DMS79 (cell line): ENCODE data around the gene OSGIN1.

Experiments
- DNase-seq: peaks from one replicate; lab custom pipeline; 2025; lab: John Stamatoyannopoulos, UW

Gene OSGIN1

GRCh38 chr16:83957296-83957855 lies 4.3 kb downstream of the OSGIN1 start:
- no peak for DNase-seq

DNA sequence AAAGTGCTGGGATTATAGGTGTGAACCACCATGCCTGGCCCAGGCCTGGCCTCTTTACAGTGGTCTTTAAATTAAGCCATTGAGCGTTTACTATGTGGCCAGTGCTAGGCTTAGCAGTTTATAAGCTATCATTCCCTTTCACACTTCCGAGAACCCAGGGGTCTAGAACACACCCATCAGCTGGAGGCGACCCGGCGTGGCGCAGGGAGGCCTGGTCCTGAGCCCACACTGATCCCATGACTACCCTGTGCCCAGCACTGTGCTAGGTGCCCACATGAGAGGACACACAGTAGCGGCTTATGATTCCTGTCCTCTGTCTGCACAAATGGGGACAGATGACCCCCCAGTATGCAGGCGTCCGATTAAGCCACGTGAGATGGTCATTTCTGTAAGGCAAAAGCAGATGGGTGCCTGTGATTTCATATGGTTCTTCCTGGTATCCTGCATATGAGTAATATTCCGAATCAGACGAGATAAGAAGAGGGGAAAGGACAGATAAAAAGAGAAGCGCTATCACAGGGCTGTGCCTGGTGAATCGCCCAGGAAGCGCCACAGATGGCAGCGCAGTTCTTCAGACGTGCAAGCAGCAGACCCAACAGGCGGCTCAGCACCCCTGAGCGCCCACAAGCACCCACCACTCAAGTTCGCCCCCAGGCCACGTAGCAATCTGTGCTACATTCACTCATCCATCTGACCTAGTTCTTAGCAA lies 5.3 kb downstream of the OSGIN1 start:
- DNase-seq, result no peak

DNA sequence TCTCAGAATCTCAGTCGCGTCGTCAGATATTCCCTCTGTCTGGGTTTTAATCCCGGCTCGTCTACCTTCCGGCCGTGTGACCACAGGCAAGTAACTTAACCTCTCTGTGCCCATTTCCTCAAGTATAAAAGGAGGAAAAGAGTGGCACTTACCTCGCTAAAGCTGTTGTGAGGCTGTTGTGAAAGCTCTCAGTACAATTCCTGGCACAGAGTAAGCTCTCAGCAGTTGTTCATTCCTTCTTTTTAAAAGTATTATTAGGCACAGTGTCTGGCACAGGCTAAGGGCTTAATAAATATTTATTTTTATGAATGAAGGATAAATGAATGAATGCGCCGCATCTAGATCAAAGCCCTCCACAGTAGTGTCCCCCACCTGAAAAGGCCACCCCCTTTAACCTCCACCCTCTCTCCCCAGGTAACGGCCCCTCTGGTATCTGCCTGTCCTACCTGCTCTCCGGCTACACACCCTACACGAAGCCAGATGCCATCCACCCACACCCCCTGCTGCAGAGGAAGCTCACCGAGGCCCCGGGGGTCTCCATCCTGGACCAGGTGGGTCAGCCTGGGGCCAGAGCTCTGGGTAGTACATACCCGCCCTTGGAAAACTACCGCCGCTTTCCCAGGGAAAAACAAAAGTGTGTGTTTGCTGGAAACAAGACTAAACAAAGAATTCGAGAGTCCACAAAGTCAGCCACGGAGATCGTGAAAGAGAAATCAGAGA lies 6.0 kb downstream of the OSGIN1 start:
- no peak for DNase-seq

- no peak for DNase-seq
These were observed 6.8 kb downstream of the OSGIN1 start for GRCh38 chr16:83959656-83960434.

GRCh38 chr16:83960521-83961249 lies 7.6 kb downstream of the OSGIN1 start:
- DNase-seq, result no peak

GRCh38 chr16:83961591-83961990 lies 8.6 kb downstream of the OSGIN1 start:
- no peak for DNase-seq

DNA sequence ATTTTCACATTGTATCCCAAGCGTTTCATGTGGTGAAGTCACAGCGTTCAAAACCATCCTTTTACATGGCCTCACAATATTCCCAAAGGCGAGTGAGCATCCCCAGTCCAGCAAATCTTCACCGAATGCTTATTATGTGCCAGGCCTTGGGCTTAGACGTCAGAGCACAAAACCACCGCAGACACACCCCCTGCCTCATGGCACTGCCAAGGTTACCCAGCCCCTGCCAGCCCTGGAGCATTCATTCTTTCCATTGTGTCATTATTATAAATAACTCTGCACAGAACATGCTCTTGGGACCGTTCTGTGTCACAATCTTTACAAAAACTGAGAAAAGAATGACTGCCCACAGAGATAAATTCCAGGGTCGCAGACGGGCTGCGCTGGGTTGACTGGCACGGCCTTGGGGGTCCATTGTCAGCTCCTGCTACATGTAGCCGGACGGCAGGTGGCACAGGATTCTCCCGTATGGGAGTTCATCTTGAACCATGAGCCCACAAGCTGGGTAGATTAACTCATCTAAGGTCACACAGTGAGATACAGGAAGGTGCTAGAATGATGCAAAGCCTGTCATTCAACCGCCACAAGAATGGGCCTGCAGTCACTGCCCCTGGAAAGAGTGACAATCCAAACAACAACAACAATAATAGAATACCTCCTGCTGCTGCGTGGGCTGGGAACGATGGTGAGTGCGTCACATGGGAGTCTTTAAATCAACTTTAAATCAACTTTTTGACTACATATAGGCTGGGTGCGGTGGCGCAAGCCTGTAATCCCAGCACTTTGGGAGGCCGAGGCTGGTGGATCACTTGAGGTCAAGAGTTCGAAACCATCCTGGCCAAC lies 10.5 kb downstream of the OSGIN1 start:
- no peak for DNase-seq

GRCh38 chr16:83964684-83965443 lies 11.8 kb downstream of the OSGIN1 start:
- no peak for DNase-seq

DNA sequence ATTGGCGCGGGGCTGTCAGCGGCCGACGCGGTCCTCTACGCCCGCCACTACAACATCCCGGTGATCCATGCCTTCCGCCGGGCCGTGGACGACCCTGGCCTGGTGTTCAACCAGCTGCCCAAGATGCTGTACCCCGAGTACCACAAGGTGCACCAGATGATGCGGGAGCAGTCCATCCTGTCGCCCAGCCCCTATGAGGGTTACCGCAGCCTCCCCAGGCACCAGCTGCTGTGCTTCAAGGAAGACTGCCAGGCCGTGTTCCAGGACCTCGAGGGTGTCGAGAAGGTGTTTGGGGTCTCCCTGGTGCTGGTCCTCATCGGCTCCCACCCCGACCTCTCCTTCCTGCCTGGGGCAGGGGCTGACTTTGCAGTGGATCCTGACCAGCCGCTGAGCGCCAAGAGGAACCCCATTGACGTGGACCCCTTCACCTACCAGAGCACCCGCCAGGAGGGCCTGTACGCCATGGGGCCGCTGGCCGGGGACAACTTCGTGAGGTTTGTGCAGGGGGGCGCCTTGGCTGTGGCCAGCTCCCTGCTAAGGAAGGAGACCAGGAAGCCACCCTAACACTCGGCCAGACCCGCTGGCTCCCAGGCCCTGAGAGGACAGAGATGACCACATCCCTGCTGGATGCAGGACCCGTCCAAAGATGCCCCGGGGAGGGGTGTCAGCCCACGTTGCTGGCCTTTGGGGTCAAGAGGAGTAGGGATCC lies 12.6 kb downstream of the OSGIN1 start:
- DNase-seq, result no peak

- no peak for DNase-seq
These were observed 13.2 kb downstream of the OSGIN1 start for GRCh38 chr16:83966153-83966696.

DNA sequence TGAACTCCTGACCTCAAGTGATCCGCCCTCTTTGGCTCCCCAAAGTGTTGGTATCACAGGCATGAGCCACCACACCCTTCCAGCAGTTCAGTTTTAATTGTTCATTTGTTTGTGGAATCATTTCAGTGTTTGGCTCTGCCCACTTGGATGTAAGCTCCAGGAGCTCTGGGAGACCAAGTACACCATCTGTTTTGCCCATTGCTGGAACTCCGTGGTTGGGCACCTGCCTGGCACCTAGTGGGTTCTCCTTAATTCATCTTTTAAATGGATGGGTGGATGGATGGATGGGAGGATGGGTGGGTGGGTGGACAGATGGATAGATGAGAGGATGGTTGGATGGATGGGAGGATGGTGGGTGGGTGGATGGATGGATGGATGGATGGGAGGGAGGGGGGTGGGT lies 14.1 kb downstream of the OSGIN1 start:
- DNase-seq, result no peak

DNA sequence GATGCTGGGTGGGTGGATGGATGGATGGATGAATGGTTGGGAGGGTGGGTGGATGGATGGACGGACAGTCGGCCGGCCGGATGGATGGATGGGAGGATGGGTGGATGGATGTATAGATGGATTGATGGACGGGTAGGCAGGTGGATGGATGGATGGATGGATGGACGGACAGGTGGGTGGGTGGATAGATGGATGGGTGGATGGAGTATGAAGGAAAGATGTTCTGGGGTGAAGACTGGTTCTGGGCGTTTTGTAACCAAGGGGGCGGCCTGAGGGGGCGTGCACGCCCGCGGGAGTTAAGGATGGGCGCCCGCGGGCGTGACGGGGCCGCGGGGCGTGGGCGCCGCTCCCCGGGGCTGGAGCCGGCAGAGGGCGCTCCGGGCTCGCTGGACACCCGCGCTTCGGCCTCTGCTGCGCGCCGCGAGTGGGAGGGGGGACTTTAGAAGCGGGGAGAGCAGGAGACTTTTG lies 14.8 kb downstream of the OSGIN1 start, which contains the start of gene NECAB2:
TSS of gene NECAB2 (plus strand) at position 407 of the 468 bp plus-strand sequence. CDS start 405 bp downstream, outside the sequence.
- no peak for DNase-seq

- DNase-seq, result no peak
These were observed 15.3 kb downstream of the OSGIN1 start for GRCh38 chr16:83968306-83968851.

- DNase-seq, result no peak
These were observed 16.0 kb downstream of the OSGIN1 start for GRCh38 chr16:83968891-83969649.

- DNase-seq, result no peak
These were observed 16.9 kb downstream of the OSGIN1 start for GRCh38 chr16:83969771-83970429.

DNA sequence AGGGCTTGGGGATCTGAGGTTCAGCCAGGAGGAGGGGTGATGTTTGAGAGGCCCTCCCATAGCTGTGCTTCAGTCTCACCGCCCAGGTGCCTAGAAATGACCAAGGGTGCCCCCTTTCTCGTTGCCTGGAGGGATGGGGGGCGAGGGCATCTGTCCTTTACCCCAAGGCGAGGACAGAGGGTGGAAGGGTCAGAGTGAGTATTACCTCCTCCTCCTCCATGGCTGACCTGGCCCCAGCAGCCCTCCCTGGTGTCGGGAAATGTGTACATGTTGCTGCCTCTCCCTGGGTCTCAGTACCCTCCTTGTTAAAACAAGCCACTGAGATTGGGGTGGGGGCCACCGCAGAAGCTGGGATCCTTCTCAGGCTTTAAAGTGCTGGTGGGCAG lies 17.4 kb downstream of the OSGIN1 start:
- DNase-seq, result no peak
